B cell (primary cell): ENCODE results near the gene TUBGCP2. TPM values are rescaled to one million over a fixed set of nuclear protein-coding genes. Genes with fewer than 3 reads are reported as not detected.

ENCODE experiments used
- ATAC-seq: fragments of 200-7000 bp; cut with Tn5 transposase; one replicate; pipeline ENCODE4 v1.10.0; 2021; ENCODE audit warnings: low read depth, mild to moderate bottlenecking, moderate number of reproducible peaks, moderate library complexity
- CTCF ChIA-PET: fragments of 350-600 bp; sonication (Branson Sonifier 250); formaldehyde crosslinking; loops from one replicate; lab custom pipeline; 2021; ENCODE audit warnings: antibody characterized with exemption, inconsistent platforms; lab: Charles Lee
- POLR2A ChIA-PET: fragments of 350-600 bp; sonication (Branson Sonifier 250); formaldehyde crosslinking; loops from one replicate; lab custom pipeline; 2021; ENCODE audit warnings: antibody characterized with exemption; lab: Charles Lee
- DNase-seq: peaks from one replicate; pipeline ENCODE4 v3.0.0; 2013
- H2AFZ ChIP-seq: 2 replicates; pipeline ENCODE4 v1.6.1; 2012; ENCODE audit warnings: mild to moderate bottlenecking, low read depth, low read length; ENCODE audit not compliant: insufficient read depth, poor library complexity, severe bottlenecking
- H3K27ac ChIP-seq, 2 donors: 1 replicate in 1 of 2; 2 replicates in 1 of 2; pipeline ENCODE4 v1.5.1; 2012 to 2013; ENCODE audit warnings: low read length in 2 of 2, mild to moderate bottlenecking in 2 of 2, moderate library complexity in 1 of 2
- H3K27me3 ChIP-seq, 4 experiments: fragments of 200-600 bp in 1 of 4; sonication (generic) in 1 of 4; replicated peaks in 1 of 4; 1 replicate in 2 of 4; 2 replicates in 2 of 4; pipeline versions ENCODE4 v1.6.1 to v1.7.0; 2013 to 2016; ENCODE audit warnings: low read length in 3 of 4, mild to moderate bottlenecking in 2 of 4, mixed read lengths in 1 of 4, moderate library complexity in 1 of 4; ENCODE audit not compliant: insufficient read depth in 4 of 4, control insufficient read depth in 3 of 4; ENCODE audit errors: control extremely low read depth in 1 of 4
- H3K36me3 ChIP-seq, 2 experiments: replicated peaks in 1 of 2; 1 replicate in 1 of 2; 2 replicates in 1 of 2; pipeline versions ENCODE4 v1.6.1 to v1.7.1; 2013; ENCODE audit warnings: low read length in 1 of 2; ENCODE audit not compliant: insufficient read depth in 2 of 2, control insufficient read depth in 1 of 2; ENCODE audit errors: control extremely low read depth in 1 of 2, extremely low read depth in 1 of 2
- H3K4me1 ChIP-seq, 2 donors: fragments of 200-600 bp in 1 of 2; sonication (generic) in 1 of 2; 1 replicate in 1 of 2; 2 replicates in 1 of 2; pipeline versions ENCODE4 v1.5.1 to v1.6.1; 2013 to 2017; ENCODE audit warnings: low read length in 2 of 2; ENCODE audit not compliant: control insufficient read depth in 2 of 2, insufficient read depth in 2 of 2
- H3K4me2 ChIP-seq: replicated peaks from 2 replicates; pipeline ENCODE3; 2012; ENCODE audit warnings: mild to moderate bottlenecking, low read depth, low read length; ENCODE audit not compliant: poor library complexity, severe bottlenecking
- H3K4me3 ChIP-seq, 5 experiments: fragments of 200-600 bp in 1 of 5; sonication (generic) in 1 of 5; 1 replicate in 3 of 5; 2 replicates in 2 of 5; pipeline versions ENCODE4 v1.5.1 to v1.7.0; 2011 to 2016; ENCODE audit warnings: low read length in 4 of 5, mild to moderate bottlenecking in 4 of 5, low read depth in 2 of 5, control low read depth in 1 of 5, moderate library complexity in 1 of 5; ENCODE audit not compliant: insufficient read depth in 1 of 5; ENCODE audit errors: control extremely low read depth in 1 of 5, extremely low read depth in 1 of 5
- H3K79me2 ChIP-seq: fragments of 200-600 bp; sonication (generic); one replicate; pipeline ENCODE4 v1.6.0; 2016; ENCODE audit warnings: low read length; ENCODE audit not compliant: control insufficient read depth, insufficient read depth
- H3K9ac ChIP-seq: fragments of 200-600 bp; sonication (generic); 2 replicates; pipeline ENCODE4 v1.6.1; 2017; ENCODE audit warnings: mild to moderate bottlenecking, low read length, moderate library complexity
- H3K9me3 ChIP-seq, 3 donors: one replicate each; pipeline versions ENCODE4 v1.6.1 to v1.7.1; 2013; ENCODE audit warnings: low read length in 2 of 3; ENCODE audit not compliant: control insufficient read depth in 2 of 3, insufficient read depth in 1 of 3; ENCODE audit errors: control extremely low read depth in 1 of 3
- H4K20me1 ChIP-seq: 2 replicates; pipeline ENCODE4 v1.6.0; 2012; ENCODE audit warnings: mild to moderate bottlenecking, low read length; ENCODE audit not compliant: insufficient read depth, control insufficient read depth, poor library complexity, severe bottlenecking
- H3K27ac Mint-ChIP-seq: one replicate; pipeline ENCODE4 v1.8.0; 2021; ENCODE audit warnings: mixed read lengths
- H3K27me3 Mint-ChIP-seq: one replicate; pipeline ENCODE4 v1.8.0; 2021; ENCODE audit warnings: mixed read lengths
- H3K4me1 Mint-ChIP-seq: one replicate; pipeline ENCODE4 v1.8.0; 2021; ENCODE audit warnings: mixed read lengths
- H3K4me3 Mint-ChIP-seq: one replicate; pipeline ENCODE4 v1.8.0; 2021; ENCODE audit warnings: mixed read lengths
- H3K9me3 Mint-ChIP-seq: one replicate; pipeline ENCODE4 v1.8.0; 2022; ENCODE audit warnings: mixed read lengths; ENCODE audit not compliant: insufficient read depth
- CTCF ChIP-seq: fragments of 200-600 bp; IDR thresholded peaks from one replicate; pipeline ENCODE4 v1.8.0; 2022; ENCODE audit warnings: antibody characterized with exemption, mild to moderate bottlenecking
- EZH2 ChIP-seq: IDR thresholded peaks from 2 replicates; pipeline ENCODE4 v1.6.1; 2012; ENCODE audit warnings: borderline replicate concordance, low read depth, mild to moderate bottlenecking, moderate library complexity, low read length; ENCODE audit not compliant: insufficient read depth, poor library complexity, severe bottlenecking
- whole genome bisulfite sequencing: methylation state at CpG from one replicate; pipeline ENCODE4 v1.1.5; 2013; ENCODE audit warnings: missing lambda C conversion rate; ENCODE audit not compliant: insufficient coverage; 5-methylcytosine and 5-hydroxymethylcytosine counted together
- intact Hi-C: fragments of 100-400 bp; cut with micrococcal nuclease; formaldehyde crosslinking; loops from one replicate; pipeline ENCODE4 v1.10.0; 2022
- polyA plus RNA-seq: library from polyadenylated mRNA; depleted of rRNA; stranded (reverse); fragments of >200 nt; gene quantifications from 2 replicates; pipeline ENCODE4 v1.2.3, GENCODE V29; 2012
- total RNA-seq, 2 donors: library from RNA; stranded (reverse); fragments of 120-200 nt in 1 of 2; gene quantifications; 1 replicate in 1 of 2; 2 replicates in 1 of 2; pipeline versions ENCODE4 v1.2.3 to v1.2.4, GENCODE V29; 2013 to 2022

Gene TUBGCP2
- total and polyA plus RNA-seq, 2 donors (not counting 1 experiment from before 2014, with no cell fraction given): 50.3 to 90.3 TPM

GRCh38 chr10:133270773-133271297, 37.8 kb downstream of the TUBGCP2 start:
- peaks cover 0 to 68% of the 10 kb centered on the region in 2 experiments for H3K36me3 ChIP-seq
- no peaks in the 10 kb centered on the region for H3K9me3 Mint-ChIP-seq
- H3K27ac Mint-ChIP-seq: no peak overlapping the region
- WGBS: over 99% methylated on average over 19 of the region's 19 CpGs
- no peak for TF ChIP-seq CTCF
- TF ChIP-seq EZH2: no peak
- DNase-seq: no peak
- H3K4me3 ChIP-seq: no peak overlapping the region
- intact Hi-C loops: loop anchor here (10.0 kb wide), 1 partner anchor 126 kb away; no protein-coding TSS in a partner anchor
- ChIA-PET POLR2A (no interaction called here), CTCF (interaction anchor here (0.7 kb wide), 1 partner anchor 13 kb away, joined by 3 read pairs; no protein-coding TSS in a partner anchor)
- H3K9me3 ChIP-seq: no peaks in the 10 kb centered on the region
- peaks cover 10 to 26% of the 10 kb centered on the region in 2 donors for H3K4me1 ChIP-seq
- H2AFZ ChIP-seq: no peak overlapping the region
- no peak overlapping the region for H3K9ac ChIP-seq
- no peak overlapping the region for H3K4me3 Mint-ChIP-seq
- H4K20me1 ChIP-seq: peaks cover 36% of the 10 kb centered on the region
- H3K27me3 ChIP-seq: no peaks in the 10 kb centered on the region
- H3K79me2 ChIP-seq: peaks cover 6% of the 10 kb centered on the region
- H3K4me1 Mint-ChIP-seq: peaks cover 14% of the 10 kb centered on the region
- H3K27ac ChIP-seq: no peak overlapping the region
- H3K27me3 Mint-ChIP-seq: no peaks in the 10 kb centered on the region
- H3K4me2 ChIP-seq: no peak overlapping the region
- ATAC-seq: no peak

- H3K4me3 ChIP-seq: no peak overlapping the region
- no peaks in the 10 kb centered on the region for H3K27me3 ChIP-seq
- no peak for TF ChIP-seq EZH2
- no peak for TF ChIP-seq CTCF
- ATAC-seq: no peak
- peaks cover 15% of the 10 kb centered on the region for H3K4me1 Mint-ChIP-seq
- H4K20me1 ChIP-seq: peaks cover 36% of the 10 kb centered on the region
- WGBS: 85% methylated on average over 20 of the region's 20 CpGs
- no peak overlapping the region for H3K27ac Mint-ChIP-seq
- no peak overlapping the region for H3K4me3 Mint-ChIP-seq
- no peak overlapping the region for H3K4me2 ChIP-seq
- H3K4me1 ChIP-seq: peaks cover 5 to 20% of the 10 kb centered on the region in 2 donors
- no peaks in the 10 kb centered on the region for H3K27me3 Mint-ChIP-seq
- intact Hi-C loops: loop anchor here (10.0 kb wide), 1 partner anchor 125 kb away; no protein-coding TSS in a partner anchor
- no peak overlapping the region for H3K27ac ChIP-seq
- CTCF ChIA-PET: no interaction called here
- peaks cover under 1% of the 10 kb centered on the region for H3K79me2 ChIP-seq
- no peaks in the 10 kb centered on the region for H3K9me3 ChIP-seq
- H3K9me3 Mint-ChIP-seq: no peaks in the 10 kb centered on the region
- no peak for DNase-seq
- POLR2A ChIA-PET: no interaction called here
- H2AFZ ChIP-seq: no peak overlapping the region
- peaks cover 0 to 71% of the 10 kb centered on the region in 2 experiments for H3K36me3 ChIP-seq
- no peak overlapping the region for H3K9ac ChIP-seq
Observed at GRCh38 chr10:133270204-133270603, 38.5 kb downstream of the TUBGCP2 start.
